Measurements from ENCODE around the gene CRYBG3.

- TF ChIP-seq POLR2A (IDR thresholded peaks at IDR 0.05), result peak in 2 of 4 donors; percentile 65 to 74
- TF ChIP-seq, protein P1, sequence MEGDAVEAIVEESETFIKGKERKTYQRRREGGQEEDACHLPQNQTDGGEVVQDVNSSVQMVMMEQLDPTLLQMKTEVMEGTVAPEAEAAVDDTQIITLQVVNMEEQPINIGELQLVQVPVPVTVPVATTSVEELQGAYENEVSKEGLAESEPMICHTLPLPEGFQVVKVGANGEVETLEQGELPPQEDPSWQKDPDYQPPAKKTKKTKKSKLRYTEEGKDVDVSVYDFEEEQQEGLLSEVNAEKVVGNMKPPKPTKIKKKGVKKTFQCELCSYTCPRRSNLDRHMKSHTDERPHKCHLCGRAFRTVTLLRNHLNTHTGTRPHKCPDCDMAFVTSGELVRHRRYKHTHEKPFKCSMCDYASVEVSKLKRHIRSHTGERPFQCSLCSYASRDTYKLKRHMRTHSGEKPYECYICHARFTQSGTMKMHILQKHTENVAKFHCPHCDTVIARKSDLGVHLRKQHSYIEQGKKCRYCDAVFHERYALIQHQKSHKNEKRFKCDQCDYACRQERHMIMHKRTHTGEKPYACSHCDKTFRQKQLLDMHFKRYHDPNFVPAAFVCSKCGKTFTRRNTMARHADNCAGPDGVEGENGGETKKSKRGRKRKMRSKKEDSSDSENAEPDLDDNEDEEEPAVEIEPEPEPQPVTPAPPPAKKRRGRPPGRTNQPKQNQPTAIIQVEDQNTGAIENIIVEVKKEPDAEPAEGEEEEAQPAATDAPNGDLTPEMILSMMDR (IDR thresholded peaks at IDR 0.05), result peak in 1 of 6 experiments; percentile 15
Measured at GRCh38 chr3:97971679-97972567, 150.1 kb downstream of the CRYBG3 start, which contains the start of gene RIOX2.

Data from esophagus squamous epithelium (tissue), 4 donors.